HG03457 (cell line): Measurements from ENCODE around the gene MME.
"Not testable (repeated sequence)": the region's sequence is repeated elsewhere in the genome, so short reads cannot be mapped to it uniquely, and the experiment has no call there.

Experiments
- ATAC-seq: cut with Tn5 transposase; IDR thresholded peaks from one replicate; pipeline ENCODE4 v1.9.1; 2021; ENCODE audit warnings: moderate number of reproducible peaks; ENCODE audit not compliant: unreplicated experiment

The MME gene

GRCh38 chr3:155189478-155189877, 109.4 kb downstream of the MME start:
- ATAC-seq: no peak

- no peak for ATAC-seq
Measured at GRCh38 chr3:155190691-155191090, 110.6 kb downstream of the MME start.

- no peak for ATAC-seq
Measured at GRCh38 chr3:155192957-155193746, 113.0 kb downstream of the MME start.

GRCh38 chr3:155193868-155194267, 113.7 kb downstream of the MME start:
- ATAC-seq: no peak

- no peak for ATAC-seq
Measured at GRCh38 chr3:155194973-155195957, 115.1 kb downstream of the MME start.

GRCh38 chr3:155196131-155197021, 116.3 kb downstream of the MME start:
- ATAC-seq: no peak

- ATAC-seq: no peak
Measured at GRCh38 chr3:155197786-155198185, 117.7 kb downstream of the MME start.

GRCh38 chr3:155202626-155203025, 122.5 kb downstream of the MME start:
- no peak for ATAC-seq

GRCh38 chr3:155204851-155205250, 124.7 kb downstream of the MME start:
- no peak for ATAC-seq

GRCh38 chr3:155208183-155208800, 128.2 kb downstream of the MME start:
- ATAC-seq: no peak

GRCh38 chr3:155210736-155211135, 130.6 kb downstream of the MME start:
- no peak for ATAC-seq

GRCh38 chr3:155211266-155211665, 131.1 kb downstream of the MME start:
- ATAC-seq: no peak

GRCh38 chr3:155211940-155212339, 131.8 kb downstream of the MME start:
- ATAC-seq: no peak

- not testable (repeated sequence) for ATAC-seq
Measured at GRCh38 chr3:155216007-155216406, 135.9 kb downstream of the MME start.

GRCh38 chr3:155217591-155217990, 137.5 kb downstream of the MME start:
- no peak for ATAC-seq

- ATAC-seq: no peak
Measured at GRCh38 chr3:155218462-155218861, 138.3 kb downstream of the MME start.

GRCh38 chr3:155219106-155219505, 139.0 kb downstream of the MME start:
- ATAC-seq: no peak

- no peak for ATAC-seq
Measured at GRCh38 chr3:155225417-155225816, 145.3 kb downstream of the MME start.

- no peak for ATAC-seq
Measured at GRCh38 chr3:155227141-155227540, 147.0 kb downstream of the MME start.

GRCh38 chr3:155228676-155229075, 148.6 kb downstream of the MME start:
- ATAC-seq: no peak
